ENCODE measurements around the gene MBTPS2.

DNA sequence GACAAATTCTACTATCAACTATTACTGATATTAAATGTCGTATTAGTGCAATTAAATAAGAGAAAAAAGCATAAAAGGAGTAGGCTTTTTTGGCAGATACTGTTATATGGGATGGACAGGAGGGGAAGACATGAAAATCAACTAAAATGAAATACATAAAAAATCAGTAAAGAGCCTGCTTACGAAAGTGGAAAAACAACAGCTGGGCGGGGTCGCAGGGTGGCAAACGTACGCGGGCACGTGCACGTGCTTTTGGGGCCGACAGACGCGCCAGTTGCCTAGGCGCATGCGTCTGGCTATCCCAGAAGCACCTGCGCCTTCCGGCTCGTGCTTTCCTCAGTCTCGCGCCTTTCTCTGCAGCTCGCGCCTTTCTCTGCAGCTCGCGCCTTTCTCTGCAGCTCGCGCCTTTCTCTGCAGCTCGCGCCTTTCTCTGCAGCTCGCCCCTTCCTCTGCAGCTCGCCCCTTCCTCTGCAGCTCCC is 16.6 kb downstream of the MBTPS2 start, which contains the start of gene YY2:
- TF ChIP-seq, protein P1, sequence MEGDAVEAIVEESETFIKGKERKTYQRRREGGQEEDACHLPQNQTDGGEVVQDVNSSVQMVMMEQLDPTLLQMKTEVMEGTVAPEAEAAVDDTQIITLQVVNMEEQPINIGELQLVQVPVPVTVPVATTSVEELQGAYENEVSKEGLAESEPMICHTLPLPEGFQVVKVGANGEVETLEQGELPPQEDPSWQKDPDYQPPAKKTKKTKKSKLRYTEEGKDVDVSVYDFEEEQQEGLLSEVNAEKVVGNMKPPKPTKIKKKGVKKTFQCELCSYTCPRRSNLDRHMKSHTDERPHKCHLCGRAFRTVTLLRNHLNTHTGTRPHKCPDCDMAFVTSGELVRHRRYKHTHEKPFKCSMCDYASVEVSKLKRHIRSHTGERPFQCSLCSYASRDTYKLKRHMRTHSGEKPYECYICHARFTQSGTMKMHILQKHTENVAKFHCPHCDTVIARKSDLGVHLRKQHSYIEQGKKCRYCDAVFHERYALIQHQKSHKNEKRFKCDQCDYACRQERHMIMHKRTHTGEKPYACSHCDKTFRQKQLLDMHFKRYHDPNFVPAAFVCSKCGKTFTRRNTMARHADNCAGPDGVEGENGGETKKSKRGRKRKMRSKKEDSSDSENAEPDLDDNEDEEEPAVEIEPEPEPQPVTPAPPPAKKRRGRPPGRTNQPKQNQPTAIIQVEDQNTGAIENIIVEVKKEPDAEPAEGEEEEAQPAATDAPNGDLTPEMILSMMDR (IDR thresholded peaks at IDR 0.05) = no peak
- TF ChIP-seq POLR2AphosphoS5 (IDR thresholded peaks at IDR 0.05) (no peak), POLR2A (IDR thresholded peaks at IDR 0.05) (no peak), EP300 (IDR thresholded peaks at IDR 0.05) (no peak)

All from stomach (tissue), 4 donors.